Suppressor macrophage (primary cell): ENCODE measurements around the gene HES5.
A peak's percentile ranks its signal among the peaks of the same experiment; 100 is the strongest.
"Not testable (repeated sequence)": the region's sequence is repeated elsewhere in the genome, so short reads cannot be mapped to it uniquely, and the experiment has no call there.

ENCODE experiments used
- DNase-seq, 4 experiments: peaks; one replicate each; pipeline ENCODE4 v3.0.0-alpha.2; 2020 to 2022
- total RNA-seq, 17 experiments: gene quantifications; one replicate each; lab custom pipeline; 2026; ENCODE audit warnings: mixed read lengths in 6 of 17, inconsistent platforms in 3 of 17; lab: John Stamatoyannopoulos, UW

The HES5 gene
- total RNA-seq = 0 to 0.44 (median 0) reads per million in 17 experiments

- DNase-seq = peak in 3 of 4 experiments; percentile 15 to 54 (median 32)
Observed at GRCh38 chr1:2529784-2530512, at the start of gene HES5. HES5 (minus strand) TSS chr1:2530263; CDS start chr1:2530164, 99 bp downstream.

GRCh38 chr1:2578758-2579118 is 48.7 kb upstream of the HES5 start:
- no peak for DNase-seq

- DNase-seq = peak in 1 of 4 experiments; percentile 63
Observed at GRCh38 chr1:2577565-2578075, 47.6 kb upstream of the HES5 start.

GRCh38 chr1:2575801-2576663 is 46.0 kb upstream of the HES5 start:
- DNase-seq = peak in 3 of 4 experiments; percentile 36 to 66 (median 59)

- no peak for DNase-seq
Observed at GRCh38 chr1:2574350-2574749, 44.3 kb upstream of the HES5 start.

- peak in 3 of 4 experiments; percentile 12 to 51 (median 27) for DNase-seq
Observed at GRCh38 chr1:2573250-2573920, 43.3 kb upstream of the HES5 start.

GRCh38 chr1:2571348-2571747 is 41.3 kb upstream of the HES5 start:
- no peak for DNase-seq

GRCh38 chr1:2570332-2570731 is 40.3 kb upstream of the HES5 start:
- peak in 3 of 4 experiments; percentile 59 to 75 (median 62) for DNase-seq

GRCh38 chr1:2569703-2570102 is 39.6 kb upstream of the HES5 start:
- not testable (repeated sequence) for DNase-seq

GRCh38 chr1:2569060-2569459 is 39.0 kb upstream of the HES5 start:
- peak in 1 of 4 experiments; percentile 8 for DNase-seq

- not testable (repeated sequence) for DNase-seq
Observed at GRCh38 chr1:2568187-2568816, 38.2 kb upstream of the HES5 start.

GRCh38 chr1:2567083-2567679 is 37.1 kb upstream of the HES5 start:
- peak in 1 of 4 experiments; percentile 20 for DNase-seq

- DNase-seq = peak in 1 of 4 experiments; percentile 34
Observed at GRCh38 chr1:2566101-2567045, 36.3 kb upstream of the HES5 start.

GRCh38 chr1:2564815-2565374 is 34.8 kb upstream of the HES5 start:
- DNase-seq = peak in 1 of 4 experiments; percentile 5

GRCh38 chr1:2564006-2564814 is 34.1 kb upstream of the HES5 start:
- no peak for DNase-seq

GRCh38 chr1:2563205-2563604 is 33.1 kb upstream of the HES5 start:
- DNase-seq = no peak

- DNase-seq = peak in 3 of 4 experiments; percentile 49 to 63 (median 49)
Observed at GRCh38 chr1:2561898-2562895, 32.1 kb upstream of the HES5 start.

- no peak for DNase-seq
Observed at GRCh38 chr1:2561446-2561845, 31.4 kb upstream of the HES5 start.
